ENCODE data around the gene HSP90B1.

The HSP90B1 gene

DNA sequence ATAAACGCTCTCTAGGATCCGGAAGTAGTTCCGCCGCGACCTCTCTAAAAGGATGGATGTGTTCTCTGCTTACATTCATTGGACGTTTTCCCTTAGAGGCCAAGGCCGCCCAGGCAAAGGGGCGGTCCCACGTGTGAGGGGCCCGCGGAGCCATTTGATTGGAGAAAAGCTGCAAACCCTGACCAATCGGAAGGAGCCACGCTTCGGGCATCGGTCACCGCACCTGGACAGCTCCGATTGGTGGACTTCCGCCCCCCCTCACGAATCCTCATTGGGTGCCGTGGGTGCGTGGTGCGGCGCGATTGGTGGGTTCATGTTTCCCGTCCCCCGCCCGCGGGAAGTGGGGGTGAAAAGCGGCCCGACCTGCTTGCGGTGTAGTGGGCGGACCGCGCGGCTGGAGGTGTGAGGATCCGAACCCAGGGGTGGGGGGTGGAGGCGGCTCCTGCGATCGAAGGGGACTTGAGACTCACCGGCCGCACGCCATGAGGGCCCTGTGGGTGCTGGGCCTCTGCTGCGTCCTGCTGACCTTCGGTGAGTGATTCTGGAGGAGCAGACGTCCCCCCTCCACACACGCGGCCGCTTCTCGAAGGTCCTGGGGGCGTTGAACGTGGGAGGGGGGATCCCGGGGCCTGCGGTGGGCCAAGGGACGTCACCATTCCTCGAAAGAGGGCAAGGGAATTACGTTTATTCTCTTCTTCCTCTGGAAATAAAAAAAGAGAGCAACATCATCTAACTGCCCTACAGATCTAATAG, at the start of gene HSP90B1:
Gene HSP90B1, plus strand, starts transcription at position 377 of the 753 bp plus-strand sequence. Its CDS starts 106 bp downstream, at position 483.
- DNase-seq (ENCODE audit: low spot score), result peak; percentile 93
- TF ChIP-seq, protein P1, sequence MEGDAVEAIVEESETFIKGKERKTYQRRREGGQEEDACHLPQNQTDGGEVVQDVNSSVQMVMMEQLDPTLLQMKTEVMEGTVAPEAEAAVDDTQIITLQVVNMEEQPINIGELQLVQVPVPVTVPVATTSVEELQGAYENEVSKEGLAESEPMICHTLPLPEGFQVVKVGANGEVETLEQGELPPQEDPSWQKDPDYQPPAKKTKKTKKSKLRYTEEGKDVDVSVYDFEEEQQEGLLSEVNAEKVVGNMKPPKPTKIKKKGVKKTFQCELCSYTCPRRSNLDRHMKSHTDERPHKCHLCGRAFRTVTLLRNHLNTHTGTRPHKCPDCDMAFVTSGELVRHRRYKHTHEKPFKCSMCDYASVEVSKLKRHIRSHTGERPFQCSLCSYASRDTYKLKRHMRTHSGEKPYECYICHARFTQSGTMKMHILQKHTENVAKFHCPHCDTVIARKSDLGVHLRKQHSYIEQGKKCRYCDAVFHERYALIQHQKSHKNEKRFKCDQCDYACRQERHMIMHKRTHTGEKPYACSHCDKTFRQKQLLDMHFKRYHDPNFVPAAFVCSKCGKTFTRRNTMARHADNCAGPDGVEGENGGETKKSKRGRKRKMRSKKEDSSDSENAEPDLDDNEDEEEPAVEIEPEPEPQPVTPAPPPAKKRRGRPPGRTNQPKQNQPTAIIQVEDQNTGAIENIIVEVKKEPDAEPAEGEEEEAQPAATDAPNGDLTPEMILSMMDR (IDR thresholded peaks at IDR 0.05; ENCODE audit: extremely low read depth, missing control alignments), result no peak

DNA sequence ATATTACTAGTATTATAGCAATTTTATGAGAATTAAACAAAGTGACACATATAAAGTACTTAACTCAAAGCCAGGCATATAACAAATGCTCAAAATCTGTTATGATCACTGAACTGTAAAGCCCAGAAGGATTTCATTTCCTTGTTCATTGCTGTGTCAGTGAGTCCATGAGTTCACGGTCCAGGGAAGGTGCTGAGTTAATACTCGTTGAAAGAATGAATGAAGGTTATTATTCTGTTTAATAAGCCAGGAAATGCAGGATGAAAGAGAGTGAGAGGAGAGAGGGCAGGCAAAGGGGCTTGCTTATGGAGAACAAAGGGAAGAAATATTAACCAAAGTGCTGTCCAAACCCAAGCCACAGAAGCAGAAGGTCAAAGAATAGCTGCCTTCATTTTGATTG, 48.9 kb upstream of the HSP90B1 start:
- peak; percentile 28 for DNase-seq (ENCODE audit: low spot score)

DNA sequence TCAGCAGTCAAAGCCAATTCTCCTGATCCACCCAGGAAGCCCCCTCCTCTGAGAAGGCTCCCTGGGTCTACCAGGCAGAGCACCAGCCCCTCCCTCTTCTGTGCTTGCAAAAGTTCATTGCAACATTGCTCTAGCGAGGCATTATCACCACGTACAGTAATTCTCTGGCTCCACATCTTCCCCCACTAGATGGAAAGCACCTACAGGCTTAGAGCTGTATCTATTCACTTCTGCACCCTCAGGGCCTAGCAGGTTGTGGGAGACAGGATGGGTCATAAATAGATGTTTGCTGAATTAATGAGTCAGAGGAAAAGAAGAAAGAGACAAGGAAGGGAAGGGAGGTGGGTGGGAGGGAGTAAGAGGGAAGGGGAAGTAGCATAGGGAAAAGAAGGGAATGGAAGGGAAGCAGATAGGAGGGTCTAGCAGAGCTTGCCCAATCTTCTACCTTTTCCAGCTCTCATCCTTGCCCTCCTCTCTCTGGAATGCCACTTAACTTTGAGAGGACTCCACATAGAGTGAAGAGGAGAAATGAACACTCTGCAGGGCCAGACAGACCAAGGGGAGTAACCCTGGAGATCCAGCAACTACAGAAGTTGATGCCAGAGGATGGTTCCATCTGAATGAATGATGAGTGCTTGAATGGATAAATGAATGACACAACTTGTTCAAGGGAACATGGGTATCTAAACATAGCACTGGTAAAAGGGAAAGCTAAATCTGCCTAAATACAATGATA, 47.2 kb upstream of the HSP90B1 start:
- DNase-seq (ENCODE audit: low spot score), result peak; percentile 39
- TF ChIP-seq, protein P1 (IDR thresholded peaks at IDR 0.05; ENCODE audit: extremely low read depth, missing control alignments), result no peak

More for the DNA sequence above, 48.9 kb upstream of the HSP90B1 start:
- TF ChIP-seq, protein P1 (IDR thresholded peaks at IDR 0.05; ENCODE audit: extremely low read depth, missing control alignments), result no peak

DNA sequence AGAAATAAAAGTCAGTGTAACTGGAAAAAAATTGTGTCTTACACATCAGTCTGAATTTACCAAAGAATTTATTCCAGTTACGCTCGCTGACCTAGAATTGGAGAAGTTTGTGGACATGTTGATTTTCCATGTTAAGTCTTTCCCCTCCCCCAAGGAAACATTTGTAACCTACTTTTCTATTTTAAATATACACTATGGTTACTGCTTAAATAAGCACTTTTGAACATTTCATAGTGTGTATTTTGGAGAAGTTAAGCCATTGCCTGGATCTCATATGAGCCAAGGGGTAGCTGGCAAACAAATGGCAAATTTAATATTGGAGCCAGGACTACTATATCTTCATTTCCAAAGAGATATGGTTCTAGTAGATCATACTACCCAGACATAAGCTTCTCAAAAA, 46.3 kb upstream of the HSP90B1 start:
- no peak for DNase-seq (ENCODE audit: low spot score)
- TF ChIP-seq, protein P1 (IDR thresholded peaks at IDR 0.05; ENCODE audit: extremely low read depth, missing control alignments), result no peak

DNA sequence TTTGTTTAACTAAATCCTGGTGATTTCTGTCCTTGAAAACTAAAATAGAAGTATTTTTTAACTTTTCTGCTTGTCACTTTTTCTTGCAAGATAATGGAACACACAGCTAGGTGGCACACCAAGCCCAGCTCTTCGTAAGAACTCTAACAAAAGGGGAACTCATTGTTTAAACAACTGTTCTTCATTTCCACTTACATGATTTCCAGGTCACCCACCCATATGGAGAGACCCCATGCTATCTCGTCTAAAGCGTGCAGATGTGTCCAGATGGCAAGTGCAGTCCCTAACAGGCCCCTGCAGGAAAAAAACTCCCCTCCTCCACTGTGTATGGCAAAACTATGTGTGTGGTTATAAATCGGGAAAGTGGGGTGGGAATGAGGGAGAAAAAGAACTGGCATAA, 45.9 kb upstream of the HSP90B1 start:
- peak; percentile 65 for DNase-seq (ENCODE audit: low spot score)
- TF ChIP-seq, protein P1 (IDR thresholded peaks at IDR 0.05; ENCODE audit: extremely low read depth, missing control alignments), result peak; percentile 28

DNA sequence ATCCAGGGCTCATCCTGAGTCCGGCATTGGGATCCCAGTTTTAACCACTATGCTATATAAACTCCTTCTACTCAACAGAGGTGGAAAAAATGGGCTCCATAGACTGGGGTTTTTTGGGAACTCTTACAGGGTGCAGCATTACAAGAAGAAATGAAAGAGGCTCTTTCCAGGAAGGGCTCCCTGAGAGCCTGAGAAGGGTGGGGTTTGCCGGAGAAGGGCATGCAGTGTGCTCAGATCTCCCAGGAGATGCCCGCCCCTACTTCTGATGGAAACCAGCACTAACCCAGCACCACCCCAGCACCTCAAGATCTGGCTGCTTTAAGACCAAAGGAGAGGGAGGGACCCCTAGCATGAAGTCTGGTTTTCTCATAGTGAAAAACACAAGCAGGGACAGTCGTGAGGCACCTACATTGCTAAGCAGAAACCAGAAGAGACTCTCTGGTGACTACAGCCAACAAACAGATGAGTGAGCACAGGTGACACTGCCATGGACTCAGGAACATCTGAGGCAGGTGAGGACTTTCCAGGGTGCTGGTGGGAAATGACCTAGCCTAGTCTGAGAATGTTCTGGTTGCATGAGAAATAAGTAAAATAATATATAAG, 43.9 kb upstream of the HSP90B1 start:
- no peak for DNase-seq (ENCODE audit: low spot score)
- TF ChIP-seq, protein P1 (IDR thresholded peaks at IDR 0.05; ENCODE audit: extremely low read depth, missing control alignments), result no peak

DNA sequence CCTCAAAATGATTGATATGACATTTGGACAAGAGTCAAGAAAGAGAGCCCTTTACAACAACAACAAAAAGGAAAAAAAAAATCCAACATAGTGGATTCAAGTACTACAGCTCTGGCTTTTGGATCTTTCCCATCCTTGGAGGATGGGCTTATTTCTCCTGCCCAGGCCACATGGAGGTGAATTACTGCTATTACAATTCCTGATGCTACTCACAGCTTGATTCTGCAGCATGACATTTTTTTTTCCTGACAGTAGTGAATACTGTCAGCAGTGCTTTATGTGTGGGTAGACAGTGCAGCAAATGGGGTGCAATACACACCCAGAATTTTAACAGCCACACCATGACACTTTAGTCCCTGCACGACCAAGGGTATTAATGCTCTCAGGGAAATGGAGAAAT, 42.5 kb upstream of the HSP90B1 start:
- no peak for DNase-seq (ENCODE audit: low spot score)
- TF ChIP-seq, protein P1 (IDR thresholded peaks at IDR 0.05; ENCODE audit: extremely low read depth, missing control alignments), result no peak

All from GM20000 (cell line).